HG03196 (cell line): ENCODE measurements around the gene SUPV3L1.

Experiments used
- ATAC-seq: cut with Tn5 transposase; IDR thresholded peaks from one replicate; pipeline ENCODE4 v1.9.1; 2021; ENCODE audit not compliant: unreplicated experiment

Gene SUPV3L1

DNA sequence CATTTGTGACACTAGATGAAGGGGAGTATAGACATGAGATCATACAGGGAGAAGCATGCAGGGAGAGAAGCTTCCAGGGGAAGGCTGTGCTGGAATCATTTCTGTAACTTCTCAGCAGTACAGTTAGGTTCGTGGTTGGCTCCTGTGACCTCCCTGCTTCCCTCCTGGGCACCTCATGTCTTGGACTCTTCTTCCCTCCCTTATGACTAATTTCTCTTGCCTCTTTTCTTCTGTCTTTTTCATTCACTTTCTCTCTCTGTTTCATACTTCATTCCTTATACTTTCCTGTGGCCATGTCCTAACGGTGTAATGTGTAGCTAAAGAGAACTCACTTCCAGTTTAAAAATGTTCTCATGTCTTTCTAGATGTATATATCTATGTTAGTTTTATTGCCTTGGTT, 21.0 kb downstream of the SUPV3L1 start:
- ATAC-seq, result no peak

DNA sequence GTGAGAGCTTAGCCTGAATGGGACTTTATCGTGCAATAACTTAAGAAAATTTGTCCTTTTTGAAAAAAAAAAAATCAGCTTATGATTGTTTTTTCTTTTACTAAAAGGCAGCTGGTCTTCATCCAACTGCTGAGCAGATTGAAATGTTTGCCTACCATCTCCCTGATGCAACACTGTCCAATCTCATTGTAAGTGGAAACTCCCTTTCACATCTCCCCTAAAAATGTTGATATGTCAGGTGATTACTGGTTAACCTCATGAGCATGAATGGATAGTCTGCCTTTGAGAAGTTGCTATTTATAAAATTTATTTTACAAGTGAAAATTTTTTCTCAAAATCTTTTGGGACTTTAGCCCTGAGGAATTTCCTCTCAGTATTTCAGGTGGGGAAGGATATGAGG, 22.3 kb downstream of the SUPV3L1 start:
- no peak for ATAC-seq

DNA sequence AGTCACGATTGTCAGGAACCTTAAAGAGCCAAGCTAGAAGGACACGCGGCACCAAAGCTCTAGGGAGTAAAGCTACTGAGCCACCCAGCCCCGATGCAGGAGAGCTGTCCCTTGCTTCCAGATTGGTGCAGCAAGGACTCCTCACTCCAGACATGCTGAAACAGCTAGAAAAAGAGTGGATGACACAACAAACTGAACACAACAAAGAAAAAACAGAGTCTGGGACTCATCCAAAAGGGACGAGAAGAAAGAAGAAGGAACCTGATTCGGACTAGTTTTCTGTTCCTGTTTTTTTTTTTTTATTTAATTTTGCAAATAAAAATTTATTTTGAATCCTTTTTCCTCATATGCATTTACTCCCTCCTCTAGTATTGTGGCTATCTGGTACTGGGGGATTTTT, 28.7 kb downstream of the SUPV3L1 start:
- no peak for ATAC-seq

DNA sequence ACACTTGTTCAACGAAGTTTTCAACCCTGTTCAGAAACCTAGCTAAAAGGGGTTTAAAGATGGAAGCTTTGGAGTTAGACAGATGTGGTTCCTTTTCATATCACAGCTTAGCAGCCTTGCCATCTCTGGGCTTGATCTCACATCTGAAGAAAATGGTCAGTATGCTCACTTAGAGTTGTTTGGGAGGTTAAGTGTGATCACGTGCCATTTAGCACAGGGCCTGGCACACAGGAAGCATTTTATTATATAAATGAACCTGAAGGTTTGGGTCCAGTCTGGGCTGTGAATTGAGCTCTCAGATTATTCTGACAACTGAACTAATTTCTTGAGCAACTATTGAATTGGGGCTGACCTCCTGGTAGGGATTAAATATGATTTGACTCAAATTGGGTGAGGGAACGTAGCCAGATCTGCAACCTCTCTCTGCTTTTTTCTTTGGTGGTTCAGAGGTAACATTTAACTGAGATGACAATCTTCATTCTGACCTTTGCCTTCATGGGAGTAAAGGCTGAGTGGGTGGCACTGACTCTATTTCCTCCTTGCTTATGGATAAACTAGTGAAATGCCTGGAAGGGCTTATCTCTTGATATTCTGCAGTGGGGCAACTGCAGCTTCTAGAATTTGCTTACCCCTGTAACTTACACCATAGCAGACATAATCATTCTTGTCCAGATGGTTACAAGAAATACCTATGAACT, 29.9 kb downstream of the SUPV3L1 start:
- ATAC-seq, result no peak

DNA sequence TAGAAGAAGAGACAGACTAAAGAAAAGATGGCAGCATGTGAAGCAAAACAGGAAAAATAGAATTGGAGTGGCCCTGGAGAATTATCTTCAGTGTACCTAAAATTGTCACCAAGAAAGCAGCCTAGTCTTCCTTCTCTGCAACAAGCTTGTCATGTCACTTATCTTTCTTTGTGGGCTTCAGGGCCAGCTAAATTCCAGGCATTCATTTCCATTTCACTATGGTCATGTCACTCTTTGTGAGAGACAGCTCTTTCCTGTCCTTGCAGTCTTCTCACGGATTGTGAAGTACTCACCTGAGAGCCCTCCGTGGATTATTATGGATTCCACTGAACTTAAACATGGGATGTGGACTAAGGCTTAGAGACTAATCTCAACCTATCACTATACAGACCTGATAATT, 31.1 kb downstream of the SUPV3L1 start:
- ATAC-seq, result no peak

DNA sequence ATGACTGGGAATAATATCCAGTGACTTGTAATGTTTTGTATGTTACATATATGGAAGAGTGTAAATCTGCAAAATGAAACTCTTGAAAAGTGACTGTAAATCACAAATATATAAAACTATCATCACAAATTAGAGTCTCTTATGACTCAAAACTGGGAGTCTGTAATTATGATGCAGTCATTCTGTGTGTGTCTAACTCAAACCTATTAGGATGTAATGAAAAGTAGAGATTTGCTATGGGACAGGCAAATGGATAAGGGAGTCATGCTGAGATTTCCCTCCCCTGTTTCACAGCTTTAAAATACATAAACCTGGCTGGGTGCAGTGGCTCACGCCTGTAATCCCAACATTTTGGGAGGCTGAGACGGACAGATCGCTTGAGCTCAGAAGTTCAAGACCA, 31.5 kb downstream of the SUPV3L1 start:
- no peak for ATAC-seq

DNA sequence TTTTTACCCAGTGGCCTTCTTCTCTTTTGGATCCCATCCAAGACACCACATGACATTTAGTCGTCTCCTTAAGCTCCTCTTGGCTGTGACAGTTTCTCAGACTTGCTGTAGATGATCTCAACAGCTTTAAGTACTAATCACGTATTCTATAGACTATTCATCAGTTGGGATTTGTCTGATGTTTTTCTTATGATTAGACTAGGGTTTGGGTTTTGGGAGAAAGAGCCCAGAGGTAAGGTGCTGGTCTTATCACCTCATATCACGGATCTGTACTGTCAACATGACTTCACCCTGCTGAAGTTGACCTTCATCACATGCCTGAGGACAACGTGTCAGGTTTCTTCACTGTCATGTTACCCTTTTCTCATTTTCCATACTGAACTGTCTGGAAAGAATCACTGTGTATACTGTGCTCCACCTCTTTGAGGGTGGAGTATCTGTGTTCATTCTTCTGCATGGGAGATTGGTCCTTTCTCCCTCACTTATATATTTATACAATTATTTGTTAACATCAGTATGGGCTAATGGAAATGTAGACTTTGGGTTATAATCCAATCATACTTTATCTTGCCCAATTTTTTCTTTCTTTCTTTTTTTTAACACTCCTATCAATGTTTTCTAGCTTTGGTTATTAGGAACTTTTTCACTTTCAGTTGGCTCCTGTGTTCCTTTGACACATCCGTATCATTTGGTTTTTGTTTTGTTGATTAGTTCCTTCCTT, 33.7 kb downstream of the SUPV3L1 start:
- ATAC-seq, result no peak

DNA sequence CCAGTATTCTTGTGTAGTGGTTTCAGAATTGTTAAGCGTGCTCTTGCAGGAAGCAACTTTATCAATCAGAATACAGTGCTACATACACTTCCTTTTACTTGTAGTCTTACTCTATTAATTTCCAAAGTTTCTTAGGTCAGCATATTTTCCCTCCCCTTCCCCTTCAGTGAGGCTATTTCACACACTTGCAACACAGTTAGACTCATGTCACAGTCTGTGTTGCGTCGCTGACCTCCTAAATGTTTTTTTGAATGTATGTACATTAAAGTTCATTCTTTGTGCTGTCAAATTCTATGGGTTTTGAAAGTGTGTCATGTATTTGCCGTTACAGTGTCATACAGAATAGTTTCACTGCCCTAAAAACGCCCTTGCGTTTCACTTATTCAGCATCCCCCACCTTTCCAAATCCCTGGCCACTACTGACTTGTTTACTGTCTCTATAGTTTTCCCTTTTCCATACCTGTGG, 34.7 kb downstream of the SUPV3L1 start:
- no peak for ATAC-seq

DNA sequence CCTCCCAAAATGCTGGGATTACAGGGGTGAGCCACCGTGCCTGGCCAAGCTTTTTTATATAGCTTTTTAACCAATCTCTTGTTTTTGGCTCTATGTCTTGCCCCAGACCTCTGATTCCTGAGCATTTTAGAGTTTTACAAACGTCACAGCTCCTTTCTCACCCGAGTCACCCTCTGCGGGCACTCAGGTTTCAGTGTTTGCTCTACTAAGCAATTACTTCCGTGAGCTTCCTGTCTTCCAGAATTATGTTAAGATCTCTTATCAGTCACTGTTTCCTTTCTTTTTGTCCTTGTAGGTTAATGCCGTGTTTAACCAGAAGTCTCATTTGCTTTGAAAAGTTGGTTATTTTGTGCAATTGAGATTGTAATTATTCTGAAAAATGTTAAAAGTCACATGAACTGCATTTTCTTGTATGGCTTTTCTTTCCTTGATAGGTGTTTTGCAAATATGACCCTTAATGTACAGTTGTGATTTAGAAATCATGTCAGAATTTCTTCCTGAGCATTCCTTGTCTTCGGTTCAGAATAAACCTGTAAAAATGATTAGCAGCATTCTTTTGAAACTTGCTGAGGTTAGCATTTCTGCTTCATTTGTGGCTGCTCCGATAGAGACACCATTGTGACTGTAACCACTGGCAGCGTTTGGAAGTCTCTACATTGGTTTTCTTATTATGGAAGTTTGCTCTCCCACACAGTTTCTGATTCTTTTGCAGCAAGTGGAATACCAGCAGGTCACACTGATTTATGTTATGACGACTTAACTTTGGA, 35.6 kb downstream of the SUPV3L1 start:
- ATAC-seq, result peak; percentile 57

DNA sequence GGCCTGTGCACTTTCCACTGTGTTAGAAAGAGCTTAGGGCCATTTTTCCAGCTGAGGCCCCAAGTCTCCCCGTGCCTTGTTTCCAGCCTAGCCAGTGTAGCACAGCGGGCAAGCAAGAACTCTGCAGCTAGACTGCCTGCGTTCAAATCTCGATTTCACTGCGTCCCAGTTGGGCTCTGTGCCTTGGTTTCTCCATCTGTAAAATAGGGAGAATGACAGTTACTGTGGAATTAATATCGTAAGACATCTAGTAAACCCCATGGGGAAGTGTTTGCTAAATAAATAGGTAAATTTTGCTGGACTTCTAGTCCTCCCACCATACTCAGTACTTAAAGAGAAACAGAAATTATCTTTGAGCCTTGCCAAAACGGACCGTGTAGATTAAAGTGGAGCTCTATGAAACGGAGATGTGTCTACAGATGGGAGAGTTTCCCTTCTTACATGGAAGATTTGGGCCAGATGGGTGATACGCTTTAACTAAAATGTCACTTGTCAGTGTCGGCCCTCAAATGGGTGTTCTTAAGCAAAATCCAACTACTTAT, 36.6 kb downstream of the SUPV3L1 start:
- no peak for ATAC-seq

DNA sequence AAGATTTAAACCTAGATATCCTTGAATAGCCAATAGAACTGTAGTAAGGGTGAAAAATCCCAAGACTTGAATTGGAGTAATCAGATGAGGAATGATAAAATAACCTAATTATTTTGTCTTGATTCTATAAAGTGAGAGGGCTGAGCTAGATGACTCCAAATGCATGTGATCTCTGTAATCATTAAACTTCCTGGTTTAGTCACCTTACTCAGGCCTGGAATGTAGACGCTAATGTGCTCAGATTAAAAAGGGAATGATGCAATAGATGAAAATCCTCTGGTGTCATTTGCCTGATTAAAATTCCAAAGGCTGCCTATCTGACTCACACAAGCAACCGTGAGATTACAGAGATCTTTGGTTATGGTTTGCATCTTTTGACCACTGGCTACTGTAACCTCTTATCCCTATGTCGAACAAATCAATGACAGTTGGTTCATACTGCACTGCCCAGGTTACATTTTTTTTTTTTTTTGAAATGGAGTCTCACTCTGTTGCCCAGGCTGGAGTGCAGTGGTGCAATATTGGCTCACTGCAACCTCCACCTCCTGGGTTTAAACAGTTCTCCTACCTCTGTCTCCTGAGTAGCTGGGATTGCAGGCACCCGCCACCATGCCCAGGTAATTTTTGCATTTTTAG, 37.2 kb downstream of the SUPV3L1 start:
- ATAC-seq, result no peak

DNA sequence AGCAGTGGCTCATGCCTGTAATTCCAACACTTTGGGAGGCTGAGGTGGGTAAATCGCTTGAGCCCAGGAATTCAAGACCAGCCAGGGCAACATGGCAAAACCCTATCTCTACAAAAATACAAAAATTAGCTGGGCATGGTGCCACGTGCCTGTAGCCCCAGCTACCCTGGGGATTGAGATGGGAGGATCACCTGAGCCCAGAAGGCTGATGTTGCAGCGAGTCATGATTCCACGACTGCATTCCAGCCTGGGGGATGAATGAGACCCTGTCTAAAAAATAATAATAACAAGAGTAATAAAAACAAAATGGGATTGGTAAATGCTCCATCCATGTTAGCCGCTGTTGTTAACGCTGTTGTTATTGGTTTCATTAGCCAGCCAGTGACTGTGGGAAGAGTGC, 38.8 kb downstream of the SUPV3L1 start:
- ATAC-seq, result no peak

DNA sequence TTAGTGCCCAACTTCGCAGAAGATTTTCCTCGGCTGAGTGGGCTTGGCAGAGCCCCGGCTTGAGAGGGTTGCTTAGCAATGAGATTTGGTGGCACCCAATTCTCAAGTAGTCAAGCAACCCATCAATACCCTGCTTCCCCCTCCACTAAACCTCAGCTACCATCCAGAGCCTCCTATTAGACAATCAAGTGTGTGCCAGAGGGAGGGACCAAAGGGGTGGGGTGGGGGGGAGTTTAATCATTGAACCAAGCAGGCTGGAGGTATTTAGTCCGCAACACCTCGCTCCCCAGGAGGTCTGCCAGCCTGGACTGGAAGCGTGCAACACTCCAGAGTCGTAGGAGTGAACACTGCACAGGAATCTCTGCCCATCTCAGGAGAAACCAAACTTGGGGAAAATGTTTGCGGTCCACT, 40.0 kb downstream of the SUPV3L1 start, which contains the start of gene HKDC1:
Gene HKDC1, plus strand, starts transcription at position 292 of the 411 bp plus-strand sequence. Its CDS starts 104 bp downstream, at position 396.
- ATAC-seq, result no peak

DNA sequence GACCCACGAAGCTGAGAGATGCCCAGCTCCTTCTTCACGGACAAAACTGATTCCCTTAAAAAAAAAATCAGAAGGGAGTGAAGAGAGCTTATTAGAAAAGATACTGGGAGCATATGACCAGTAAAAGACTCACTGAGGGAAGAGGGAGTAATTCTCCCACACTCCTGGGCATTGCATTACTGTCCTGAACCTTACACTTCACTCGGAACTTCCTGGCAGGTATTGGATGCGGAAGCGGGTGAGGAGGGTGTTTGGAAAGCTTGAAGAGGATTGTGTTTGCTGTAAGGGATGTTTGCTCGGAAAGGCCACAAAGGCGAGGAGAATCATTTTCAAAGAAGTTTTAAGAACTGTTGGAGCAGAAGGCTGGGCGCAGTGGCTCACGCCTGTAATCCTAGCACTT, 40.5 kb downstream of the SUPV3L1 start:
- no peak for ATAC-seq

DNA sequence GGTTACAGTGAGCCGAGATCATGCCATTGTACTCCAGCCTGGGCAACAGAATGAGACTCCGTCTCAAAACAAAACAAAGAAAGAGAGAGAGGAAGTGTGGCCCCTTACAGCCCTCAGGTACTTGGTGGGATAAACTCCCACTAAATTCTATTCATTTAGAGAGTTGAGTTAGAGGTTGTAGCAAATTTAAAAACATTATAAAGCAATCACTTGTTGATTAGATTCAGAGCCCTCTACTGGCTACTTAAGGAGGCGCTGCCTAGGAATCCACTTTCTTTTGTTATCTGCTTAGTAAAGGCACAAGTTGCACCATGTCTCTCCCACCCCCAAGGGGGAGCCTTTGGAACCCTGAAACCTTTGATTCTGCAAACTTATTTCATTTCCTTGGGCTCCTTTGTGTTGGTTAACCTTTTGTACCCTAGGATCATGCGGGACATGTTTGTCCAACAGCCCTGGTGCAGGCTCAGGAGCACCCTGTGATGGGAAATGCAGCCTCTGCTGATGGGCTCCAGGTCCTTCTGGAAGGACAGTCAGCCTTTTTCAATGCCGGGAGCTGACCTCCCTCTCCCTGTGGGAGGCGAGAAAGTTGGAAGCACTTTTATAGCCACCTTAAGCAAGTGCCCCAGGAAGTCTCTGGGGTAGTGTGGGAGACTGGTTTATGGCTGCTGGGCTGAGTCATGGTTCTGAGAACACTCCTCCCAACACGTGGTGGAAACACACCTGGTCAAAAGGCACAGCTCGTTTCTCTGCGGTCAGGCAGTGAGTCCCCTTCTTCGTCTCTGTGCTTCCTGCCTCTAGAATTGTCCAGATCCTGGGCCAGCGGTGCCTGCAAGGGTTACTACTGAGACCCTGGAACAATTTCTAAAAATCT, 42.4 kb downstream of the SUPV3L1 start:
- ATAC-seq, result peak; percentile 95

DNA sequence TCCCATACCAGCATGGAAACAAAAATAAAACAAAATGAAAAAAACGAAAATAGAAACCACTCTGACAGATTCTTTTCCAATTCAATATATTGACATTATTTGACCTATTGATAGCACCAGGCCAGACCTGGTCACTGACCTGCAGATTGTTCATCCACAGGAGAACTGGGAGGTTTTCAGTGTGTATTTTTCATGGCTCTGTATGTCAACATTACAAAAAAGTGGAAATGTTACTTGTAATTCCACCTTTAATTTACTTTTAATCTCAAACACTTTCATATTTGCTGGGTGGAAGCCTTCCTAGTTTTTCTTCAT, 43.0 kb downstream of the SUPV3L1 start:
- ATAC-seq, result no peak

DNA sequence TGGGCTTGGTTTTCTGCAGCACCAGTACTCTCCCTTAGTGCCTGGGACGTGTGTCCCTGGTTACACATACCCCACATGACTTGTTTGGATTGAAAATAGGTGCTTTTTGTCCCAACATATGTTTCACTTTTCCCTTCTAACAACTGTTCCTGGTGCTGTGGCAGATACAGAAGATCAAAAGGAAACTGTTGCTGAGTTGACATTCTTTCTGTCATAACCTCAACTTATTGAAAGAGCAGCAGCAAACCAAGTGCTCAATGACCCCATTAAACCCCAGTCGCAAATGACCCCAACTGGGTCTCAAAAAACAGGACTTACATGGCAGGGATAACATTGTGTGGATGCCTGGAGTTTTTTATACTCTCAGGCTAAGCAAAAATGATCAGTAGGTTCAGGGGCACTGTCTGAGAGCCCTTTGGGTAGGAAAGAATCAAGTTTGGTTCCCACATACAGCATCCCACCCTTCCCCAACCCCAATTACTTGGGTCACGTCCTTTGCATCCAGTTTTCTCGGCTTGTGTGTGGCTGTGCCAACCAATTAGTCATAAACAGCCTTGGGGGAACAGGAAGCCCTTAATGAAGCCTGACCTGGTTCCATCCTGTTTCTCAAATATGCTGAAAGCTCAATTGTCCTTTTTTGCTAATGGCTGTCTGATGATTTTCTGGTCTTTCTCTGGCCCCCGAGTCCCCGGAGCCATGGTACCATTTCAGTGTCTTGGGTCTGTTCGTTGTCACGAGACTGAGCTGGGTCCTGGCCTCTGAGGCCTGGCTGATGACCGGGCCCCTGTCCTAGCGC, 45.0 kb downstream of the SUPV3L1 start:
- no peak for ATAC-seq

DNA sequence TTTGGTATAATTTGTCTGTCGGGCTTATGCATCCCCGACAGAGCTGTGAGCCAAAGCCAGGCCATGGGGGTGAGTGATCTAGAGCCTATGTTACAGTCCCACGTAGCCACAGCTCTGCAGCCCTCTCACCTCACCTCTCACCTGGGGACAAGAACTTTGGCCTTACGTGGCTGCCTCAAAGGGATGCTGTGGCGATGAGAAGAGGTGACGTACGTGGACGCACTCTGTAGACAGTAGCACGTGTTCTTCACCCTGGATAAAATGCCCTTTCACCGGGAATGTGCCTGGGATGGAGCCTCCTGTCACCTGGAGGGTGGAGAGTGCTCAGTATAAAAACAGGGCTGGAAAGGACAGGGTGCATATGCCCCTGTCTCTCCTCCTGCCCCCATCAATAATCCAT, 45.6 kb downstream of the SUPV3L1 start:
- ATAC-seq, result no peak

DNA sequence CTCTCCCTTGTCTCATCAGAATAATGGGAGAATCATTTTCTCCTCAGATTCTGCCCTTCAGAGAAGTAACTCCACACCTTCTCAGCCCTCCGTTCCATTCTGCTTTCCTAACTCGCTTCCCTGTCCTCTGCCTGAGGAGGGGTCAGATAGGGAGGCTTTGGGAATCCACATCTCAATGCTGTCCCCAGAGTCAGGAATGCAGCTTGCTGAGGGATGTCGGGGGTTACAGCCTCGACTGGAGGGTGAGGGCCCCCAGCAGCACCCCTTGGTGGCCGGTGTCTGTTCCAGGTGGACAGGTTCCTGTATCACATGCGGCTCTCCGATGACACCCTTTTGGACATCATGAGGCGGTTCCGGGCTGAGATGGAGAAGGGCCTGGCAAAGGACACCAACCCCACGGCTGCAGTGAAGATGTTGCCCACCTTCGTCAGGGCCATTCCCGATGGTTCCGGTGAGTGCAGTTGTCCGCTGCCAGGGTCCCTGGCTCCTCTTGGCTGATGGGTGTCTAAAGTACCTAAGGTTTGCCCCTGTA, 47.0 kb downstream of the SUPV3L1 start:
- no peak for ATAC-seq
